ENCODE data around the gene LDLRAD4.

LDLRAD4 gene

GRCh38 chr18:13298262-13298661, 79.7 kb downstream of the LDLRAD4 start:
- no peak for TF ChIP-seq CTCF (conservative IDR thresholded peaks at IDR 0.05; ENCODE audit: low read depth, low read length)
- H3K4me3 ChIP-seq (ENCODE audit: low read length): no peak overlapping the region
- no peak for DNase-seq (ENCODE audit: low read depth)

- no peak for TF ChIP-seq CTCF (conservative IDR thresholded peaks at IDR 0.05; ENCODE audit: low read depth, low read length)
- no peak for DNase-seq (ENCODE audit: low read depth)
Observed at GRCh38 chr18:13300029-13300428, 81.5 kb downstream of the LDLRAD4 start.

GRCh38 chr18:13300796-13301195, 82.2 kb downstream of the LDLRAD4 start:
- no peak for TF ChIP-seq CTCF (conservative IDR thresholded peaks at IDR 0.05; ENCODE audit: low read depth, low read length)
- DNase-seq (ENCODE audit: low read depth): no peak
- H3K4me3 ChIP-seq (ENCODE audit: low read length): no peak overlapping the region

More at GRCh38 chr18:13300029-13300428, 81.5 kb downstream of the LDLRAD4 start:
- no peak overlapping the region for H3K4me3 ChIP-seq (ENCODE audit: low read length)

GRCh38 chr18:13302040-13302439, 83.5 kb downstream of the LDLRAD4 start:
- no peak overlapping the region for H3K4me3 ChIP-seq (ENCODE audit: low read length)
- peak; percentile 50 for DNase-seq (ENCODE audit: low read depth)
- no peak for TF ChIP-seq CTCF (conservative IDR thresholded peaks at IDR 0.05; ENCODE audit: low read depth, low read length)

- no peak for TF ChIP-seq CTCF (conservative IDR thresholded peaks at IDR 0.05; ENCODE audit: low read depth, low read length)
- H3K4me3 ChIP-seq (ENCODE audit: low read length): no peak overlapping the region
- no peak for DNase-seq (ENCODE audit: low read depth)
Observed at GRCh38 chr18:13302457-13303225, 84.1 kb downstream of the LDLRAD4 start.

- H3K4me3 ChIP-seq (ENCODE audit: low read length): no peak overlapping the region
- no peak for DNase-seq (ENCODE audit: low read depth)
- TF ChIP-seq CTCF (conservative IDR thresholded peaks at IDR 0.05; ENCODE audit: low read depth, low read length): no peak
Observed at GRCh38 chr18:13303756-13304364, 85.3 kb downstream of the LDLRAD4 start.

GRCh38 chr18:13305301-13305700, 86.7 kb downstream of the LDLRAD4 start:
- no peak overlapping the region for H3K4me3 ChIP-seq (ENCODE audit: low read length)
- DNase-seq (ENCODE audit: low read depth): no peak
- no peak for TF ChIP-seq CTCF (conservative IDR thresholded peaks at IDR 0.05; ENCODE audit: low read depth, low read length)

Measured in retinal pigment epithelial cell (primary cell).